Measurements from ENCODE around the gene NMNAT2.
A peak's percentile ranks its signal among the peaks of the same experiment; 100 is the strongest.
"Not testable (repeated sequence)": the region's sequence is repeated elsewhere in the genome, so short reads cannot be mapped to it uniquely, and the experiment has no call there.

Gene NMNAT2

GRCh38 chr1:183417772-183418491 is at the start of gene NMNAT2:
TSS of gene NMNAT2 (minus strand) at chr1:183418380. CDS start at chr1:183418267, 113 bp downstream.
- DNase-seq (ENCODE audit: low read depth, low spot score), result peak; percentile 38

DNA sequence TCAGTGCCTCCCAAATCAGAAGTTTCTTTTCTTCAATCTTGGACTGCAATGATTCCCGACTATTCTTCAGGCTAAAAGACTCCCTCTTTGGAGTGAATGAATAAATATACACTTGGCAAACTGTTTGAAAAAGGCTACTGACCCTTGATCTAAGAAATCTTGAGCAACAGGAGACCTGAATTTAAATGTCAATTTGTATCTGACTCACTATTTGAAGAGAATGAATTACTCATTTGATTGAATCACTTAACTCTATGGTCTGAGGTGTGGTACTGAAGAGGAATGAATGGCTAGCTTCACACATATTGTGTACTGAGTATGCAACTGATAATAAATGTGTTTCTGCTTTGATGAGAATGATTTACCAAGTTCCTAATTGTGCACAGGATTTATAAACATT is 49.5 kb upstream of the NMNAT2 start:
- no peak for DNase-seq (ENCODE audit: low read depth, low spot score)

DNA sequence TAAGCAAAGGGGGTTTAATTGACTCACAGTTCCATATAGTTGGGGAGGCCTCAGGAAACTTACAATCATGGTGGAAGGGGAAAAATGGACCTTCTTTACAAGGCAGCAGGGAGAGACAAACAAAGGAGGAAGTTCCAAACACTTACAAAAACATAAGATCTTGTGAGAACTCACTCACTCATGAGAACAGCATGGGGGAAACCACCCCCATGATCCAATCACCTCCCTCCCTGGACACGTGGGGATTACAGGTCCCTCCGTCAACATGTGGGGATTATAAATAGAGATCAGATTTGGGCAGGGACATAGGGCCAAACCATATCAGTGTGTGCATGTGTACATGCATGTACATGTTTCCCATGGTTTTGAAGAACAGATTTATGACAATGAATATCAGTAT is 48.6 kb upstream of the NMNAT2 start:
- DNase-seq (ENCODE audit: low read depth, low spot score), result no peak

DNA sequence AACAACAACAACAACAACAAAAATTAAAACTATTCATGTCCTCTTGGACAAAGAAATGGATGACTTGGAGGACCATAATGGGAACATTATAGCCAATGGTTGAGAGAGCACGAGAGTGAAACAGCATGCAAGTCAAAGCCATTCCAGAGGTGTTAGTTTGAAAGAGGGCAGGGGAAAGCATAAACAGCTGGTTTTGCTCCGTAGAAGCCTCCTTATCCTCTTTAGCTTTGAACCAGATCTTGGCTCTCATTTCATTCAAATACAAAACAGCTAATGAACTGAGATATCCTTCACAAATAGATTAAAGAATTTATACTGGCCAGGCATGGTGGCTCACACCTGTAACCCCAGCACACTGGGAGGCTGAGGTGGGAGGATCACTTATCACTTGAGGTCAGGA is 45.4 kb upstream of the NMNAT2 start:
- DNase-seq (ENCODE audit: low read depth, low spot score), result no peak

DNA sequence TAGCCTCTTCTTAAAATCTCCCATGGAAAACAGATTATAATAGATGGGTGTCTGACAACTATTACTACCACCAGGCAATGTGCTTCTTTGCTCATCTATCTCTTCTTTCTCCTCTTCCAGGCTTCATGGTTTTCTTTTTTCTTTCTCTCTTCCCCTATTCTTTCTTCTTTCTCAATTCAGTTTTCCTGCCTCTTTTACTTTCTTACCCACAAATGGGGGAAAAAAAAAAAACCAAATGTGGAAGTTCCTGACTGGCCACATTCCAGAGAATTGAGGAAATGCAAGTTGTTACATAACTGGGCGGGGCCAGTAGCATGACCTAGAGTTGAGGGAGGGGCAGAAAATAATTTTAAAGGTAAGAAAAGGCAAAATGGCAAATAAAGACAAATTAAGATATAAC is 43.2 kb upstream of the NMNAT2 start:
- DNase-seq (ENCODE audit: low read depth, low spot score), result peak; percentile 64

GRCh38 chr1:183460596-183460995 is 42.4 kb upstream of the NMNAT2 start:
- DNase-seq (ENCODE audit: low read depth, low spot score), result no peak

GRCh38 chr1:183457449-183457848 is 39.3 kb upstream of the NMNAT2 start:
- DNase-seq (ENCODE audit: low read depth, low spot score), result no peak

DNA sequence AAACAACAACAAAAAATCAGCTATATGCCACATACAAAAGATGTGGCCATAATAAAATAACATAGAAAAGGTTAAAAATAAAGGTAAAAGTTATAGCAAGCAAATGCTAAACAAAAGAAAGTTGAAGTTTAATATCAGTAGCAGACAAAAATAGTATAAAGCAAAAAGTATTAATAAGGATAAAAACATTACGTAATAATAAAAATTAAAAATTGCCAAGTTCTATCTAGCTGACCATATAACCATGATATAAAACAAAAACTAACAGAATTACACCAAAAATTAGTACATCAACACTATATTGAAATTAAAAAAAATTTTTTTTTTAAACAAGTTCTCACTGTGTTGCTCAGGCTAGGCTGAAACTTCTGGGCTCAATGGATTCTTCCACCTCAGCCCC is 38.6 kb upstream of the NMNAT2 start:
- DNase-seq (ENCODE audit: low read depth, low spot score), result no peak

DNA sequence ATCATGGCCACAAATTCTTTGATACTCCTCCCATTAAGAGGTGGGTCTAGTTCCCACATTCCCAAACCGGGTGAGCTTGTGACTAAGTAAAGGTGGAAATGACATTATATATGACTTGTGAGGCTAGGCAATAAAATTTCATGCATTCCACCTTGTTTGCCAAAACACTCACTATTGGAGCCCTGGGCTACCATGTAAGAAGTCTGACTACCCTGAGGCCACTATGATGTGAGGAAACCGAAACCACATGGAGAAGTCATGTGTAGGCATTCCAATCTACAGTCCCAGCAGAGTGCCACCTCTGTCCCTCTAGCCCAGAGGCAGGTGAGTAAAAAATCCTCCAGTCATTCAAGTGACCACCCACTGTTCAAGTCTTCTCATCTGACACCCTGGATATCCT is 36.2 kb upstream of the NMNAT2 start:
- DNase-seq (ENCODE audit: low read depth, low spot score), result no peak

- no peak for DNase-seq (ENCODE audit: low read depth, low spot score)
Observed at GRCh38 chr1:183450093-183450492, 31.9 kb upstream of the NMNAT2 start.

GRCh38 chr1:183449223-183449770 is 31.1 kb upstream of the NMNAT2 start:
- DNase-seq (ENCODE audit: low read depth, low spot score), result no peak

GRCh38 chr1:183444243-183444642 is 26.1 kb upstream of the NMNAT2 start:
- no peak for DNase-seq (ENCODE audit: low read depth, low spot score)

DNA sequence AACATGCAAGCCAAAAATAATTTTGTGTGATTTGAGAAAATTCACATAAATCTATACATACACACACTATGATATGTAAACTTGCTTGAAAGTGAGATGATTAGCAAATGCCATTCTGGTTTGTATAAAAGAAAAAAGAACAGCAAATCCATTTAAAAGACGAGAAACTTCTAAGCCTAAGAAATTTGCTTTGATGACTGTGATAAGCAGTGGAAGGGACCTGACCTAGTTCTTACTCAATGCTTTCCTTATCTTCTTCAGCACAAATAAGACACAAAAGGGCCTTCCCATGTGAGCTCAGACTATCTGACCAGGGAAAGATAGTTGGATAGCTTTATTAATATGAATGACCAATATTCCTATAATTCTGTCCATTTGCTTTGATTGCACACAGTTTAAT is 25.3 kb upstream of the NMNAT2 start:
- DNase-seq (ENCODE audit: low read depth, low spot score), result no peak

GRCh38 chr1:183443011-183443410 is 24.8 kb upstream of the NMNAT2 start:
- no peak for DNase-seq (ENCODE audit: low read depth, low spot score)

- no peak for DNase-seq (ENCODE audit: low read depth, low spot score)
Observed at GRCh38 chr1:183438060-183438459, 19.9 kb upstream of the NMNAT2 start.

- DNase-seq (ENCODE audit: low read depth, low spot score), result no peak
Observed at GRCh38 chr1:183435497-183435896, 17.3 kb upstream of the NMNAT2 start.

- no peak for DNase-seq (ENCODE audit: low read depth, low spot score)
Observed at GRCh38 chr1:183433703-183434102, 15.5 kb upstream of the NMNAT2 start.

DNA sequence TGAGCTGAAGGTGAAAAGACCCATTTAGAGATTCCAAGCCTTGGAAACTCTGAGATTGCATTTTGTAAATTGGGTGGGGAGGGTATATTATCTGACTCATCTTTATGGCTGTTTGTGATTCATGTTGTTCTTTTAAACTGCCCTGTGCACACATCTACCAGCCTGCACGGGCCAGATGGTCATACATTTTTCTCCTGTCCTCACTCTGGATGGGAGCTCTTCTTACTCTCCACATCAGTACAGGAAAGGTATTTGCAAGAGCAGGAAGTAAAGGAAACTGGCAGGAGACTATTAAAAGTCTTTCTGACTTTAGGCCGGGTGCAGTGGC is 14.3 kb upstream of the NMNAT2 start:
- no peak for DNase-seq (ENCODE audit: low read depth, low spot score)

- DNase-seq (ENCODE audit: low read depth, low spot score), result no peak
Observed at GRCh38 chr1:183431840-183432547, 13.8 kb upstream of the NMNAT2 start.

GRCh38 chr1:183427591-183427990 is 9.4 kb upstream of the NMNAT2 start:
- not testable (repeated sequence) for DNase-seq (ENCODE audit: low read depth, low spot score)

DNA sequence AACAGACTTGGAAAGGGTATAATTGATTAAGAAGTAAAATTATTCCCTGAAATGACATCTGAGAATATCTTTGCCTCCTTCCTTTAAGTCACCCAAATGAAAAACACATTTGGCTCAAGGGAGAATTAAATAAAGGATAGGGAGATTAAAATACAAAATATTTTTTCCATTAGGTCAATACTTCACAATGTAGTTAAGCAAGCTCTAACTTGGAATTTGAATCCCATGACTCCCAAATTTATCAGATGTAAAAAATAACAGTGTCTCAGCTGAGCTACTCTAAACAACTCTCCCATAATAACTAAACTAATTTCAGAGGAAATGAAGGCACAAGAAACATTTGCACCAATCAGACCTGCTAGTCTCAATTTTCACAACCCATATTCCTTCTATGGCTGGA is 6.5 kb upstream of the NMNAT2 start:
- DNase-seq (ENCODE audit: low read depth, low spot score), result no peak

- no peak for DNase-seq (ENCODE audit: low read depth, low spot score)
Observed at GRCh38 chr1:183423541-183423940, 5.4 kb upstream of the NMNAT2 start.

GRCh38 chr1:183419399-183419798 is 1.2 kb upstream of the NMNAT2 start:
- DNase-seq (ENCODE audit: low read depth, low spot score), result no peak
